SJCRH30 (cell line): ENCODE results near the gene ADAM11. TPM values are rescaled to one million over a fixed set of nuclear protein-coding genes. Genes with fewer than 3 reads are reported as not detected.
"Not testable (repeated sequence)": the region's sequence is repeated elsewhere in the genome, so short reads cannot be mapped to it uniquely, and the experiment has no call there.

Experiments used
- DNase-seq, 2 experiments: peaks; one replicate each; pipeline ENCODE4 v3.0.0-alpha.2; 2015 to 2020
- H3K27ac ChIP-seq: fragments of 250-450 bp; sonication (Bioruptor Pico); 2 replicates; pipeline ENCODE4 v1.5.1; 2020; ENCODE audit warnings: mild to moderate bottlenecking, moderate library complexity
- H3K27me3 ChIP-seq: fragments of 250-450 bp; sonication (Bioruptor Pico); 2 replicates; pipeline ENCODE4 v1.5.1; 2020; ENCODE audit warnings: mild to moderate bottlenecking, moderate library complexity
- H3K36me3 ChIP-seq: fragments of 250-450 bp; sonication (Bioruptor Pico); 2 replicates; pipeline ENCODE4 v1.5.1; 2020; ENCODE audit warnings: mild to moderate bottlenecking, moderate library complexity
- H3K4me1 ChIP-seq: fragments of 250-450 bp; sonication (Bioruptor Pico); 2 replicates; pipeline ENCODE4 v1.5.1; 2020; ENCODE audit warnings: mild to moderate bottlenecking, moderate library complexity
- H3K4me3 ChIP-seq: fragments of 250-450 bp; sonication (Bioruptor Pico); 2 replicates; pipeline ENCODE4 v1.5.1; 2020; ENCODE audit warnings: mild to moderate bottlenecking, moderate library complexity
- H3K9me3 ChIP-seq: fragments of 250-450 bp; sonication (Bioruptor Pico); replicated peaks from 2 replicates; pipeline ENCODE4 v1.5.1; 2020; ENCODE audit warnings: mild to moderate bottlenecking, moderate library complexity
- total RNA-seq: library from RNA; depleted of rRNA; stranded (reverse); fragments of >200 nt; shearing (Covaris generic); gene quantifications from 2 replicates; pipeline ENCODE4 v1.2.3, GENCODE V29; 2014

Gene ADAM11
- total RNA-seq, 1 experiment from 2014 or later: 0.79 TPM

DNA sequence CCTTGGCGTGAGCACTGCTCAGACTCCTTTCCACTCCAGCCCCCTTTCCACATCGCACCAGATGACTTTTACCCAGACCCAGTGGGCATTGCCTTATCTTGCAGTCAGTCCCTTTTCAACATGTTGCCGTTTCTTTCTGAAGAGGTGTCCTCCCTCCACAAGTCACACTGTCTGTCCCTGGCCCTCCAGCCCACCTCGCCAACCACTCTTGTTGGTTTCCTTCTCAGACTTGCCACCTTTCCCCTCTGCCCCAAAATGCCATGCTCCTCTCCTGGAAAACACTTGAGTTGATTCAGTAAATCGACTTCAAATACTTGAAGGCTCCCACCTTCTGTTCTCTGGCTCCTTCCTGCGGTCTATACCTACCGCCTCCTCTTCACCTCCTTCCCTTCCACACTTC is 7.5 kb upstream of the ADAM11 start:
- H3K9me3 ChIP-seq: no peaks in the 10 kb centered on the region
- DNase-seq: no peak
- peaks cover 18% of the 10 kb centered on the region for H3K36me3 ChIP-seq
- no peak overlapping the region for H3K27ac ChIP-seq
- no peaks in the 10 kb centered on the region for H3K4me1 ChIP-seq
- no peak overlapping the region for H3K4me3 ChIP-seq
- no peaks in the 10 kb centered on the region for H3K27me3 ChIP-seq

DNA sequence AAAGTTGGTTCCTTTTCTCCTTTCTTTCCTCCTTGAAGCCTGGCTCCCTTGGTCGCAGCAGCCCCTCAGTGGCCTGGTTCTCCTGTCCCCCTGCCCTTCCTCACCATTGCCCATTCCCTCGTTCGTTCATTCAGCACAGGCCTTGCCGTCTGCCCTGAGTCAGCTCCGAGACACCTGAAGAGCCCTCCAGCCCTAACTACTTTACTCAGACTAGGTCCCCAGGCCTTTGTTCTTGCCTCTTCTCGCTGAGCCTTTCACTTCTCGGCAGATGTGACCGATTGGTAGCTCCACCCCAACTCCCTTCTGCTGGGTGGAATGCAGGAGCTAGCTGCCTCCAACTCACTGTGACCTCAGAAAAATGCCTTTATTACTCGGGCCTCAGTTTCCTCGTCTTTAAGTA is 7.0 kb upstream of the ADAM11 start:
- peaks cover 18% of the 10 kb centered on the region for H3K36me3 ChIP-seq
- no peaks in the 10 kb centered on the region for H3K9me3 ChIP-seq
- no peak overlapping the region for H3K4me3 ChIP-seq
- no peaks in the 10 kb centered on the region for H3K27me3 ChIP-seq
- no peak overlapping the region for H3K27ac ChIP-seq
- H3K4me1 ChIP-seq: no peaks in the 10 kb centered on the region
- DNase-seq: no peak

DNA sequence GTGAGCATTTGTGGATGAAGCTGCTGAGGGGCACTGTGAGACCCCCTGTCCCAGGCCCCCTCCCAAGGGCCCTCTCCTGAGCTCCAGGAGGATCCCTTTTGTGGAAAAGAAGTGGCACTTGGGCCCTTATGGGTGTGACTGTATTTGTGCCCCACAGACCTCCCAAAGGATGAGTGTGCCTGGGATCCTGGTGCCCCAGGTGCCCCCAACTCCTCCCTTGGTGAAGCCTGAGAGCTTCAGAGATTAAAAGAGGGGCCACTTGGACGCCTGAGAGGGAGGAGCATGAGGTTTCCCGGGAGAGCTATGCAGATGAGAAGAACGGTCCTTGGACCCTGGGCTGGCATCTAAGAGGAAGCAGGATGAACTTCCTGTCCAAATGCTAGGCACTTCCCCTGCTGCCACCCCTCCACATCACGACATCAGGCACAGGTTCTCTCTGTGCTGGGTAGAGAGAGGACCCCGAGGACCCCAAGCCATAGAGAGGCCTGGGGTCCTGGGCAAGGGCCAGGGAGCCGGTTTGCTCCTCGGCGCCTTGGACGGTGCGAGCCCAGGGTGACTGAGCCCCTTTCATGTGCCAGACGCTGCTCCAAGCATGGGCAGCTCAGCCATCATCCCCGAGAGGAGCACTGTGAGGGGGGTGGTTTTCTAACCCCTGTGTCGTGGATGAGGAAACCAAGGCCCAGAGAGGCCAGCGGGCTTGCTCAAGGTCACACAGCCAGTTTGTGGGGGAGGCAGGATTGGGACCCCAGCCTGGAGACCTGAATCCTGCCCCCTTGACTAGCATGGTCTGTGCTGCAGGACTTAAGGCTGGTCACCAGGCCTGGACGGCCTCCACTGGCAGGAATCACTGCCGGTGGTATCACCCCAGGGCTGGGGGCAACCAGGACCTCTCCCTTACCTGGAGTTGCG is 5.6 kb upstream of the ADAM11 start:
- H3K36me3 ChIP-seq: peaks cover 9% of the 10 kb centered on the region; the same call in 1 of the 2 replicates
- H3K4me1 ChIP-seq: no peaks in the 10 kb centered on the region
- H3K27me3 ChIP-seq: 0 out of 2 replicates have a peak, but pooled peaks cover 3% of the 10 kb centered on the region
- no peaks in the 10 kb centered on the region for H3K9me3 ChIP-seq
- H3K4me3 ChIP-seq: no peak overlapping the region
- DNase-seq: no peak
- no peak overlapping the region for H3K27ac ChIP-seq

DNA sequence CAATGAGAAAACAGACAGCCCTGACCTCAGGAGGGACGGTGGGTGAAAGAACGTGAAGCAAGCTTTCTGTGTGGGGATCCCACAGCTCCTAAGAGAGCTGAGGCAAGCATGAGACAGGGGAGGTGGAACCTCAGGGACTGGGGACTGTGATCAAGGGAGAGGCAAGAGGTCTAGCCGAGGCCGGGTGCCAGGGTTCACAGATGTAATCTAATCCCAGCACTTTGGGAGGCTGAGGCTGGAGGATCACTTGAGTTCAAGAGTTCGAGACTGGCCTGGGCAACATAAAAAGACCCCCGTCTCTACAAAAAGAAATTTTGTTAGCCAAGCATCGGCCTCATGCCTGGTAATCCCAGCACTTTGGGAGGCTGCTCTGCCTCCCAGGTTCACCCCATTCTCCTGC is 4.5 kb upstream of the ADAM11 start:
- no peak for DNase-seq
- no peaks in the 10 kb centered on the region for H3K9me3 ChIP-seq

DNA sequence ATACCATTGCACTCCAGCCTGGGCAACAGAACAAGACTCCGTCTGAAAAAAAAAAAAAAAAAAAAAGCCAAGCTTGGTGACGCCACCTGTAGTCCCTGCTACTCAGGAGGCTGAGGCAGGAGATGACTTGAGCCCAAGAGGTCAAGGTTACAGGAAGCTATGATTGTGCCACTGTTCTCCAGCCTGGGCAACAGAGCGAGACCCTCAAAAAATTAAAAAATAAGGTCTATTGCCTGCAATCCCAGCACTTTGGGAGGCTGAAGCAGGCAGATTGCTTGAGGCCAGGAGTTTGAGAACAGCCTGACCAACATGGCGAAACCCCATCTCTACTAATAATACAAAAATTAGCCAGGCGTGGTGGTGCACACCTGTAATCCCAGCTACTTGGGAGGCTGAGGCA is 3.6 kb upstream of the ADAM11 start:
- H3K4me3 ChIP-seq, H3K4me1 ChIP-seq, H3K9me3 ChIP-seq, H3K27ac ChIP-seq, DNase-seq, H3K27me3 ChIP-seq, H3K36me3 ChIP-seq: not testable (repeated sequence)

More for the DNA sequence above, 4.5 kb upstream of the ADAM11 start:
- peaks cover 3% of the 10 kb centered on the region; the same call in 1 of the 2 replicates for H3K36me3 ChIP-seq
- no peak overlapping the region for H3K27ac ChIP-seq
- H3K4me3 ChIP-seq: no peak overlapping the region
- 0 out of 2 replicates have a peak, but pooled peaks cover 3% of the 10 kb centered on the region for H3K27me3 ChIP-seq
- peaks cover under 1% of the 10 kb centered on the region; the same call in 1 of the 2 replicates for H3K4me1 ChIP-seq

DNA sequence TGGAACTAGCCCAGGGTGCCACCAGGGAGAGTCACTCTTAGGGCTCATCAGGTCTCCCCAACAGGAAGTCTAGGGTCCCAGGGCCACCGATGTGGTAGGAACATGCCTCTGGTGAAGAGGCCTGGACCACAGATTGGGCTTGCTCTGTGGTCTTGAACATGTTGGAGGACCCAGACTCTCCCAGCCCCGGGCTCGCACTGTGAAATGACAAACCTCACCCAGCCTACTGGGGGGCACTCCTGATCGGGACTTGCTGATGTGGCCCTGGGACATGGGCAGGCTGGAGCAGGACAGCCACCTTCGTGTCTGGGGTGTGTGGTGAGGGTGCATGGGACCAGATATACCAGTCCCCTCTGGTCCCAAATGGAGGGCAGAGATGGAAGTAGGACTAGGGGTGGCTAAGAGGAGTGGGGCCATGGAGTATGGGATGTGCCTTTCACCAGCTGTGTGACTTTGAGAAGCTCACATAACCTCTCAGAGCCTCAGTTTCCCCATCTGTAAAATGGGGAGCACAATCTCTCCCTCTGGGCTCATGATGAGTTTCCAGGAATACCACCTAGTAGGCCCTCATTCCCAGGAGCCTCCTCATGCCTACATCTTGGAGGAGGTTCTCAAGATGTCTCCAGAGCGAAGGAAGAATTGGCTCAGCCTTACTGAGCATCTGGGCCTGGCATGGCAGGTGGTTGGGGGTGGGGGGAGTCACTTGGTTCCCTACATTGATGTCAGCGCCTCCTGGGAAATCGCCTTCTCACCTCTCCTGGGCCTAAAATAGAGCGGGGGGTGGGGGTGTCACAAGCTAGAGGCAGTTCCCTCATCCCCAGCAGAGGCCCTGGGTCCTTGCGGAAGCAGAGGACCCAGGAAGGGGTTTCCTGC is 1.5 kb upstream of the ADAM11 start:
- H3K4me3 ChIP-seq: no peak overlapping the region
- no peak overlapping the region for H3K27ac ChIP-seq
- no peak for DNase-seq
- H3K36me3 ChIP-seq: no peaks in the 10 kb centered on the region
- peaks cover 5% of the 10 kb centered on the region; the same call in 1 of the 2 replicates for H3K4me1 ChIP-seq
- H3K27me3 ChIP-seq: peaks cover 6% of the 10 kb centered on the region; the same call in 1 of the 2 replicates
- no peaks in the 10 kb centered on the region for H3K9me3 ChIP-seq

DNA sequence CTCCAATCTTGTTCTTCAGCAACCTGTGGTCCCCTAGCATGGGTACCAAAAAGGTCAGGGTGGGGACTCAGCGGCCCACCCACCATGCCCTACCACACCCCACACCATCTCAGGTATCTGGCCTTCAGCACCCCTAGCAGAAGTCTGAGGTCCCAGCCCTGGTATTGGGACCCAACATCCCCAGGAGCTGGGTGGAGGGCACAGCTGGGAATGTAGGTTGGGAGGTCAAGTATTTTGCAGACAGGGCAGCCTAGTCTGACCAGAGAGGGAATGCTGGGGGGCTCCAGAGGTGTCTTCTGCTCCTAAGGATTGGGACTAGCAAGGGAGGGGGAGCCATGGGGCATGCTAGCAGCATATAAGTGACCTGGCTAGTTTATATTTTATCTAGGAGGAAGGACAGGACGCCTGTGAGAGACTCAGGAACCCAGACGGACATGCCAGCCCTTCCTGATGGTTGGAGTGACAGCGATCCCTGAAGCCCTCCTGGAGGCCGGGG is 822 bp upstream of the ADAM11 start:
- Histone ChIP-seq H3K27ac (no peak overlapping the region), H3K9me3 (no peaks in the 10 kb centered on the region), H3K4me3 (no peak overlapping the region), H3K36me3 (no peaks in the 10 kb centered on the region), H3K27me3 (peaks cover 6% of the 10 kb centered on the region; the same call in 1 of the 2 replicates), H3K4me1 (peaks cover 5% of the 10 kb centered on the region; the same call in 1 of the 2 replicates)
- no peak for DNase-seq

DNA sequence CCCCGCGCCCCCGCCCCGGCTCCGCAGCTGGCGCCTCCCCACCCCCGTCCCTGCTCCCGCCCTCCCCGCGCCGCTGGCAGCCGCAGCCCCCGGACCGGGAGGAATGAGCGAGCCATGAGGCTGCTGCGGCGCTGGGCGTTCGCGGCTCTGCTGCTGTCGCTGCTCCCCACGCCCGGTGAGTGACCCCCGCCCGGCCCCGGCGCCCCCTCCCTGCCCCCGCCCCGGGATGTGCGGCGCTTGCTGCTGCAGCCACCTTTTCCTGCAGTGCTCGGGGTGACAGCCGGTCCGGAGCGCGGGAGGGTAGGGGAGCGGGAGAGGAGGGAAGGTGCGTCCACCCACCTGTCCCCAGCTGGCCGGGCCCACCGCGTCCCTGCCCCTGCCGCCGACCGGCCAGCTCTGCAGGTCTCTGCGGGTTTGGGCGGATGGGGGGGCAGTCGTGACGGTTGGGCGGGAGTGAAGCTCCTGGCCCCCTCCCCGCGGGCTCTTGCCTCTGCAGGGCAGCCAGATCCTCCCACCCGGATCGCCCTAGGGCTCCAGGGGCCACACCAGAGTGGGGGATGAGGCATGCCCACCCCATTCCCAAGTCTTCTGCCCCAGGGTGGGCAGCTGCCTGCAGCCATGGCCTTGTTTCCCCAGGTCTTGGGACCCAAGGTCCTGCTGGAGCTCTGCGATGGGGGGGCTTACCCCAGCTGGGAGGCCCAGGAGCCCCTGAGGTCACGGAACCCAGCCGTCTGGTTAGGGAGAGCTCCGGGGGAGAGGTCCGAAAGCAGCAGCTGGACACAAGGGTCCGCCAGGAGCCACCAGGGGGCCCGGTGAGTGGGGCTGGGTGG is 513 bp downstream of the ADAM11 start:
- no peak overlapping the region for H3K27ac ChIP-seq
- H3K9me3 ChIP-seq: no peaks in the 10 kb centered on the region
- peak overlapping the region; percentile 54 for H3K4me3 ChIP-seq
- H3K27me3 ChIP-seq: peaks cover 6% of the 10 kb centered on the region; the same call in 1 of the 2 replicates
- H3K36me3 ChIP-seq: no peaks in the 10 kb centered on the region
- peak in 1 of 2 experiments; percentile 46 for DNase-seq
- peaks cover 5% of the 10 kb centered on the region; the same call in 1 of the 2 replicates for H3K4me1 ChIP-seq

DNA sequence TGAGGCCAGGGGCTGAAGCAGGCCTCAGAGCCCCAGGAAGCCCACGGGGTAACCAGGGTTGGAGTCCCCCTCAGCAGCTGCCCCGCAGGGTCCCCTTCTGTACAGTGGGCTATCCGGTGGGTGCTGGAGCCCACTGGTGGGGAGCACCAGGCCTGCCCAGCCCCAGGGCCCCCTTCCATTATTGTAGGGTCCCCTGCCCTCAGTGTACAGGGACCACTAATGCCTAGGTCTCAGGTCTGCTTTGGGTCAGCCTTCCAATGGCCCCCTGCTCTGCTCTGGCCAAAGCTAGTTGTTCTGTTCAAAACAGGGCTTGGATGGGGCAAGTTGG is 1.1 kb downstream of the ADAM11 start:
- Histone ChIP-seq H3K27me3 (peaks cover 6% of the 10 kb centered on the region; the same call in 1 of the 2 replicates), H3K4me1 (peaks cover 5% of the 10 kb centered on the region; the same call in 1 of the 2 replicates), H3K27ac (no peak overlapping the region), H3K36me3 (no peaks in the 10 kb centered on the region), H3K9me3 (no peaks in the 10 kb centered on the region), H3K4me3 (peak overlapping the region; percentile 54; the same call in 1 of the 2 replicates)
- no peak for DNase-seq

DNA sequence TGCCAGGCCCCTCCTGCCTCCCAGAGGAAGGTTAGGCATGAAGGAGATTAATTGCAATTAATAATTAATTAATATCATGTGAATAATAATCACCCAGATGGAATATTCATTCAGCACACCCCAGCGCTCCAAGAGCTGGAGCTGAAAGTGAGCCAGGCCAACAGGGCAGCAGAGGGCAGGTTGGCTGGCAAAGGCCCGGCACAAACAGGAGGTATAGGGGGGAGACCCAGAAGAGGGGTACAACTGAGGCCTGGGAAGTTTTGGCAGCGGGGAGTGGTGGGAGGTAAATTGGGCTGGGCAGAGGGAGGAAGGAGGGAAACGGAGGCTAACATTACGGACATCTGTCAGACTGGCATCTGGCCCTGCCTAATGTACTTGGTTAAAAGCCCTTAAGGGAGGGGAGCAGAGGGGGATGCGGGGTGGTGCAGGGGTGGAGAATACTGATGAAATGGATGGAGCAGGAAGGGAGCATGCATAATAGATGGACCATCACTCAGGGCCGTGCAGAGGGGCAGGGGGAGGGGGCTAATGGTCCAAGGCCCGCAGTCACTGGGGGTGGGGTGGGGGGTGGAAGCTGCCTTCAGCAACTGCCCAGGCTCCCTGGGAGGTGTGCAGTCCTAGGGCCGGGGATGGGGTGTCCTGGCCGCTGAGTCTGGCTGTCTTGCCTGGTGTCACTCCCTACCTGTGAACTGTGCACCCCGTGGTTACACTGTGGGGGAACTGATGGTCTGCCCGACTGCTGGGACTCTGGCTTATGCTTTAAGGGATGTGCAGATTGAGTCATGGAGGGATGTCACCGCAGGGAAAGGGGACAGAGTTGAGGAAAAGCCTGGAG is 1.9 kb downstream of the ADAM11 start:
- Histone ChIP-seq H3K9me3 (no peaks in the 10 kb centered on the region), H3K4me3 (no peak overlapping the region), H3K27ac (no peak overlapping the region), H3K36me3 (no peaks in the 10 kb centered on the region), H3K4me1 (peaks cover 5% of the 10 kb centered on the region; the same call in 1 of the 2 replicates), H3K27me3 (peaks cover 6% of the 10 kb centered on the region; the same call in 1 of the 2 replicates)
- DNase-seq: no peak

DNA sequence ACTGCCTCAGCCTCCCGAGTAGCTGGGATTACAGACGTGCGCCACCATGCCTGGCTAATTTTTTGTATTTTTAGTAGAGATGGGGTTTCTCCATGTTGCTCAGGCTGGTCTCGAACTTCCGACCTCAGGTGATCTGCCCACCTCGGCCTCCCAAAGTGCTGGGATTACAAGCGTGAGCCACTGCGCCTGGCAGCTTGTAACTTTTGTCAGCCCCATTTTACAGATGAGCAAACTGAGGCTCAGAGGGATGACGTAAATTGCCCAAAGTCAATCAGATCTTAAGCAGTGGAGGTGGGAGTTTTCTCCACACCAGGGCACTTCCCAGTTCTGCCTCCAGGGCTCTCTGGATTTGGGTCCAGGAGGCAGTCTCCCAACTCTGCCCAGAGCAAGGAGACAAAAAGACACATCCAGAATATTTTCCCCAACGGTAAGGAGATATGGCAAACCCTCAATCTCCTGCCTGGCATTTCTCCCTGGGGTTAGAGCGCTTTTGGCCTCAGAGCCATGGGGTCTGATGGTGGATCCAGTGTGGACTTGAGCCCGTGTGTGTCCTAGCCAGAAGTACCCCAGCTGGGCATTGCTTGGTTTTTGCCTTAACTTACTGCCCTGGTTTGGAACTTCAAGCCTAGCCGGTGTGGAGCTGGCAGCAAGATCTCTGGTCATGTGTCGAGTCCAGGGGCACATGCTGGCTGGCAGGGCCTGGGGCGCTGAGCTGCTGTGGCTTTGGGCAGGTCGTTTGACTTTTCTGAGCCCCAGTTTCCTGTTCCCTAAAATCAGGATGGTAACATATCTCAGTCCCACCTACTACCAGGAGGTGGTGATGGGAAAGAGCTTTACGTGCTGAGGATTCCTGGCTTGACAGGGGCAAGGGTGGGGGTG is 3.4 kb downstream of the ADAM11 start:
- Histone ChIP-seq H3K4me3 (no peak overlapping the region), H3K4me1 (peaks cover 5% of the 10 kb centered on the region; the same call in 1 of the 2 replicates), H3K36me3 (no peaks in the 10 kb centered on the region), H3K9me3 (no peaks in the 10 kb centered on the region), H3K27ac (no peak overlapping the region), H3K27me3 (peaks cover 6% of the 10 kb centered on the region; the same call in 1 of the 2 replicates)
- DNase-seq: no peak

DNA sequence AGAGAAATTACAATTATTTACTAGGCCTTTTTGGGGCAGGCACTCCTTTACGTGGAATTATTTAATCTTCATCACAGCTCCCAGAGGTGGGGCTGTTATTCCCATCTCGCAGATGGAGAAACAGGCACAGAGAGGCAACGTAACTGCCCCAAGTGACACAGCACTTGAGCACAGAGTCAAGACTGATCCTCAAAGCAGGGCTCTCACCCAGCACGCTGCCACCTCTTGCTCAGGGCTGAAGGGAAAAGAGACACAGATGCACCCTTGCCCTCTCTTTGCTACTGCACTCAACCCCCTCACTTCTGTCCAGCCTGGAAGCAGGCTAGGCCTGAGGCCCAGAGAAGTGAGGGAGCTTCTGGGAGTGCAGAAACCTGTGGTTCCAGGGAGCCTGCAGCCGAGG is 4.4 kb downstream of the ADAM11 start:
- peaks cover 5% of the 10 kb centered on the region; the same call in 1 of the 2 replicates for H3K4me1 ChIP-seq
- peaks cover 3% of the 10 kb centered on the region; the same call in 1 of the 2 replicates for H3K27me3 ChIP-seq
- DNase-seq: no peak
- H3K4me3 ChIP-seq: no peak overlapping the region
- no peaks in the 10 kb centered on the region for H3K36me3 ChIP-seq
- no peak overlapping the region for H3K27ac ChIP-seq
- no peaks in the 10 kb centered on the region for H3K9me3 ChIP-seq
